Adrenal gland (tissue), 12 donors: ENCODE data around the gene MAZ. TPM values are rescaled to one million over a fixed set of nuclear protein-coding genes. Genes with fewer than 3 reads are reported as not detected.
"Not testable (repeated sequence)": the region's sequence is repeated elsewhere in the genome, so short reads cannot be mapped to it uniquely, and the experiment has no call there.

Experiments
- DNase-seq, 7 donors: peaks; one replicate each; pipeline ENCODE4 v3.0.0-alpha.2; 2019 to 2020
- H3K27ac ChIP-seq, 5 donors: fragments of 200-600 bp; sonication (generic) in 4 of 5; 1 replicate in 3 of 5; 2 replicates in 2 of 5; pipeline versions ENCODE4 v1.5.1 to v1.8.0; 2016 to 2020; ENCODE audit warnings: mild to moderate bottlenecking in 1 of 5
- H3K27me3 ChIP-seq: fragments of 200-600 bp; 2 replicates; pipeline ENCODE4 v1.8.0; 2021
- H3K36me3 ChIP-seq, 2 donors: fragments of 200-600 bp; replicated peaks in 1 of 2; 1 replicate in 1 of 2; 2 replicates in 1 of 2; pipeline versions ENCODE4 v1.5.1 to v1.8.0; 2018 to 2022
- H3K4me1 ChIP-seq, 2 donors: fragments of 200-600 bp; replicated peaks in 1 of 2; 1 replicate in 1 of 2; 2 replicates in 1 of 2; pipeline versions ENCODE4 v1.5.1 to v1.8.0; 2018 to 2021
- H3K4me3 ChIP-seq, 4 donors: fragments of 200-600 bp; sonication (generic) in 3 of 4; one replicate each; pipeline ENCODE4 v1.5.1; 2016 to 2018
- H3K9me3 ChIP-seq, 3 donors: fragments of 200-600 bp; sonication (generic) in 1 of 3; replicated peaks in 1 of 3; 1 replicate in 2 of 3; 2 replicates in 1 of 3; pipeline versions ENCODE4 v1.5.1 to v1.8.0; 2016 to 2021
- POLR2A ChIP-seq, 2 donors: fragments of 450-650 bp; IDR thresholded peaks; one replicate each; pipeline ENCODE4 v1.6.1; 2017; ENCODE audit warnings: antibody characterized with exemption in 2 of 2, mild to moderate bottlenecking in 2 of 2, moderate library complexity in 1 of 2
- WGBS, 4 donors: extraction: QIAGEN DNeasy Blood & Tissue Kit in 2 of 4; methylation state at CpG; one replicate each; pipeline versions ENCODE4 v1.1.5 to v1.1.7; 2013 to 2017; 5-methylcytosine and 5-hydroxymethylcytosine counted together
- intact Hi-C, 2 donors: fragments of 100-400 bp; cut with DNase I; formaldehyde crosslinking; loops; one replicate each; pipeline versions ENCODE4 v1.14.1 to v1.15.0; 2022 to 2023
- polyA plus RNA-seq, 3 donors: library from polyadenylated mRNA; stranded (reverse); fragments of 200-250 nt in 2 of 3; fragments of 350-450 nt in 1 of 3; fragmentation: Illumina TruSeq in 1 of 3; extraction: RNeasy Lipid Tissue Mini Kit (QIAGEN cat#74804) in 1 of 3; gene quantifications; one replicate each; pipeline ENCODE4 v1.2.3, GENCODE V29; 2013 to 2014
- total RNA-seq, 9 donors: library from RNA; depleted of rRNA in 4 of 9; stranded (reverse); fragments of >200 nt in 4 of 9; fragments of 120-200 nt in 1 of 9; fragmentation: NEBNext Ultra II Directional in 1 of 9; extraction: Animal tissue kit (Norgen Biotek cat#: 25700) in 1 of 9; gene quantifications; one replicate each; pipeline versions ENCODE4 v1.1.0 to v1.2.4, GENCODE V29; 2013 to 2023
- TF ChIP-seq, protein P1 (sequence below), 6 experiments: fragments of 450-650 bp in 4 of 6; fragments of 200-600 bp in 2 of 6; sonication (generic) in 1 of 6; IDR thresholded peaks; 1 replicate in 5 of 6; 2 replicates in 1 of 6; pipeline versions ENCODE4 v1.5.1 to v1.8.0; 2016 to 2021; ENCODE audit warnings: antibody characterized with exemption in 6 of 6, mild to moderate bottlenecking in 2 of 6, moderate library complexity in 1 of 6
- donor health status: healthy with polysubstance abuse.
- donor health status: Bipolar disorder and iron deficiency.
- donor health status: DM: yes; HTN: yes; CAD: no.
- donor health status: DM: no; HTN: no; CAD: no.
- donor health status: DM: no; HTN: no; CAD: no.
- donor health status: DM: yes; HTN: yes; CAD: no.

MAZ gene
- total and polyA plus RNA-seq, 12 donors, result 78.8 to 304 (median 143) TPM

DNA sequence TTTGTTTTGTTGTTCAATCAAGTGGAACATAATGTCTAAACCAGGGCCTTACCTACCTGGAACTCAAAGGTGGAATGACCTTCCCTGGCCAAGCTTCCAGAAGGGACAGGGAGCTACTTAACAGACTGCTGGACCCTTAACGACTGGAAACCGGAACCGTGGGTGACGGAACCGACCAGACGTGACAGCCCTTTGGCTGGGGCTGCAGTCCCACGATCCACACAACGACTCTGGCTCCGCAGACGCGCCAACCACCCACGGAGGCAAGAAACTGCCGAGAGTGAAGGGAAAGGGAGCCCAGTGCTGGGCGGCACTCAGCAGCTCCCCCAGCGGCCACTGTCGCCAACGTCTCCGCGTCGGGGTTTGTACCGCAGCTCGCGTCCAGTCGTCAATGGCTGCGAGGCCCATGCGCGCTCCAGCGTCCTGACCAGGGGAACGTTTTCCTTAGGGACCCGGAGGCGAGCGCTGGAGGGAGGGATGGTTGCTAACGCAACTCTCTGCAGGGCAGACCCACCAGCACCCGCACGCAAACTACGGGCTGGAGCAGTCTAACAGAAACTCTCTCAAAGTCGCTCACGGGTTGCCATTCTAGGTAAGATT lies 21.3 kb upstream of the MAZ start:
- H3K4me3 ChIP-seq, result peak overlapping the region in 1 of 4 donors; percentile 15
- no peaks in the 10 kb centered on the region for H3K9me3 ChIP-seq
- peak; percentile 64 to 85 (median 79) for DNase-seq
- TF ChIP-seq POLR2A (IDR thresholded peaks at IDR 0.05), result no peak
- TF ChIP-seq, protein P1, sequence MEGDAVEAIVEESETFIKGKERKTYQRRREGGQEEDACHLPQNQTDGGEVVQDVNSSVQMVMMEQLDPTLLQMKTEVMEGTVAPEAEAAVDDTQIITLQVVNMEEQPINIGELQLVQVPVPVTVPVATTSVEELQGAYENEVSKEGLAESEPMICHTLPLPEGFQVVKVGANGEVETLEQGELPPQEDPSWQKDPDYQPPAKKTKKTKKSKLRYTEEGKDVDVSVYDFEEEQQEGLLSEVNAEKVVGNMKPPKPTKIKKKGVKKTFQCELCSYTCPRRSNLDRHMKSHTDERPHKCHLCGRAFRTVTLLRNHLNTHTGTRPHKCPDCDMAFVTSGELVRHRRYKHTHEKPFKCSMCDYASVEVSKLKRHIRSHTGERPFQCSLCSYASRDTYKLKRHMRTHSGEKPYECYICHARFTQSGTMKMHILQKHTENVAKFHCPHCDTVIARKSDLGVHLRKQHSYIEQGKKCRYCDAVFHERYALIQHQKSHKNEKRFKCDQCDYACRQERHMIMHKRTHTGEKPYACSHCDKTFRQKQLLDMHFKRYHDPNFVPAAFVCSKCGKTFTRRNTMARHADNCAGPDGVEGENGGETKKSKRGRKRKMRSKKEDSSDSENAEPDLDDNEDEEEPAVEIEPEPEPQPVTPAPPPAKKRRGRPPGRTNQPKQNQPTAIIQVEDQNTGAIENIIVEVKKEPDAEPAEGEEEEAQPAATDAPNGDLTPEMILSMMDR (IDR thresholded peaks at IDR 0.05), result peak; percentile 66 to 86 (median 80)
- peak overlapping the region in 1 of 5 donors; percentile 13 for H3K27ac ChIP-seq
- H3K36me3 ChIP-seq, result no peaks in the 10 kb centered on the region
- H3K27me3 ChIP-seq, result no peaks in the 10 kb centered on the region
- peaks cover 5% of the 10 kb centered on the region in 2 donors for H3K4me1 ChIP-seq
- 10 to 15% (median 13%) methylated on average over 16 to 38 of the region's 38 CpGs for WGBS, 4 donors
- intact Hi-C loops, result no loop called here

DNA sequence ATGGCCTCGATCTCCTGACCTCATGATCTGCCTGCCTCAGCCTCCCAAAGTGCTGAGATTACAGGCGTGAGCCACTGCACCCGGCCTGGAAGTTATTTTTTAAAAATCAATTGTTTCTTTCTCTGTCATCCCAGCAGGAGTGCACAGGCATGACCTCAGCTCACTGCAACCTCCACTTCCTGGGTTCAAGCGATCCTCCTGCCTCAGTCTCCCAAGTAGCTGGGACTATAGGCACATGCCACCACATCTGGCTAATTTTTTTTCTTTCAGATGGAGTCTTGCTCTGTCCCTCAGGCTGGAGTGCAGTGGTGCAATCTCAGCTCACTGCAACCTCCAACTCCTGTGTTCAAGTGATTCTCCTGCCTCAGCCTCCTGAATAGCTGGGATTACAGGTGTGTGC lies 19.2 kb upstream of the MAZ start:
- WGBS, 4 donors, result 73 to 84% (median 79%) methylated on average over 4 of the region's 4 CpGs
- H3K27ac ChIP-seq, H3K27me3 ChIP-seq, intact Hi-C loops, H3K36me3 ChIP-seq, H3K4me3 ChIP-seq, DNase-seq, H3K9me3 ChIP-seq: not testable (repeated sequence)
- peaks cover 16% of the 10 kb centered on the region in 2 donors for H3K4me1 ChIP-seq

DNA sequence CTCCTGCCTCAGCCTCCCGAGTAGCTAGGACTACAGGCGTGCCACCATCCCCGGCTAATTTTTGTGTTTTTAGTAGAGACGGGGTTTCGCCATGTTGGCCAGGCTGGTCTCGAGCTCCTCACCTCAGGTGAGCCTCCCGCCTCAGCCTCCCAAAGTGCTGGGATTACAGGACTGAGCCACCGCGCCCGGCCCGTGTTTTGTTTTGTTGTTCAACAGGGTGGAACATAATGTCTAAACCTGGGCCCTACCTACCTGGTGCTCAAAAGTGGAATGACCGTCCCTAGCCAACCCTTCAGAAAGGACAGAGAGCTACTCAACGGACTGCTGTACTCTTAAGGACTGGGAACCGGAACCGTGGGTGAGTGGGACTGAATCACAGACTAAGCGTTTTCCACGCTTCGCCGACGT lies 16.6 kb upstream of the MAZ start:
- DNase-seq, result peak in 1 of 7 donors; percentile 30
- WGBS, 4 donors, result 57 to 90% (median 69%) methylated on average over 11 to 20 of the region's 20 CpGs
- intact Hi-C loops, result no loop called here

DNA sequence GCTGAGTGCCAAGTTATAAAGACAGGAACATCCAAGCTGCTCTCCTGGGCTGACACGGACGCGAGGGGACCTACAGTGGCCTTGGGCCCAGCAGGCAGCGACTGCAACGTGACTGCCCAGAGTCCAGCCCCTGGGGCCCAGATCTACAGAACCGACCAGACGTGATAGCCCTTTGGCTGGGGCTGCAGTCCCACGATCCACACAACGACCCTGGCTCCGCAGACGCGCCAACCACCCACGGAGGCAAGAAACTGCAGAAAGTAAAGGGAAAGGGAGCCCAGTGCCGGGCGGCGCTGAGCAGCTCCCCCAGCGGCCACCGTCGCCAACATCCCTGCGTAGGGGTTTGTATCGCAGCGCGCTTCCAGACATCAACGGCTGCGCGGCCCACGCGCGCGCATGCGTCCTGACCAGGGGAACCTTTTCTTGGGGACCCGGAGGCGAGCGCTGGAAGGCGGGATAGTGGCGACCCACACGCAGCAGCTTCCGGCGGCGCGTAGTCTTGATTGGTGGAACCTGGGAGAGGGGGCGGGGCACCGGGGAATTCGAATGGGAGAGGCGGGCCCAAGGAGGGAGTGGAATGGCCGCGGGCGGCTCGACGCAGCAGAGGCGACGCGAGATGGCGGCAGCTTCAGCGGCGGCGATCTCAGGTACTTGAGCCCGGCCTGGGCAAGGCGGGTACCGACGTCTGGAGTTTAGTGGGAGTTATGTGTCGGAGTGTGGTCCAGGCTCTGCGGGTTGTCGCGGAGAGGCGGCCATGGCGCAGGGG lies 16.0 kb upstream of the MAZ start, which contains the start of gene KIF22:
Gene KIF22, plus strand, starts transcription at position 569 of the 766 bp plus-strand sequence. Its CDS starts 9 bp downstream, at position 578.
- no peaks in the 10 kb centered on the region for H3K27me3 ChIP-seq
- H3K27ac ChIP-seq, result peak within 1 kb of the TSS; percentile 58 to 92 (median 84)
- H3K36me3 ChIP-seq, result no peaks in the 10 kb centered on the region
- H3K4me1 ChIP-seq, result peaks cover 16% of the 10 kb centered on the region in 2 donors
- no peaks in the 10 kb centered on the region for H3K9me3 ChIP-seq
- WGBS, 4 donors, result 0 to 1% (median 0%) methylated on average over 4 to 67 of the region's 67 CpGs
- H3K4me3 ChIP-seq, result peak within 1 kb of the TSS; percentile 44 to 71 (median 64)
- TF ChIP-seq POLR2A (IDR thresholded peaks at IDR 0.05), result peak; percentile 57 to 87
- TF ChIP-seq, protein P1 (IDR thresholded peaks at IDR 0.05), result peak; percentile 52 to 81 (median 72)
- intact Hi-C loops, result no loop called here
- peak; percentile 99 to 100 (median 99) for DNase-seq

More for the DNA sequence above, 16.6 kb upstream of the MAZ start:
- H3K9me3 ChIP-seq, result no peaks in the 10 kb centered on the region
- H3K4me1 ChIP-seq, result peaks cover 16% of the 10 kb centered on the region in 2 donors
- no peaks in the 10 kb centered on the region for H3K36me3 ChIP-seq
- TF ChIP-seq POLR2A (IDR thresholded peaks at IDR 0.05), result no peak
- TF ChIP-seq, protein P1 (IDR thresholded peaks at IDR 0.05), result no peak
- H3K27ac ChIP-seq, result peak overlapping the region; percentile 58 to 92 (median 84)
- H3K4me3 ChIP-seq, result peak overlapping the region in 3 of 4 donors; percentile 24 to 64 (median 64)
- no peaks in the 10 kb centered on the region for H3K27me3 ChIP-seq
